Thyroid gland (tissue), 4 donors: ENCODE data around the gene BHLHA9.

Experiments used
- CTCF ChIP-seq, 6 experiments: fragments of 200-600 bp in 3 of 6; fragments of 450-650 bp in 3 of 6; sonication (generic) in 3 of 6; IDR thresholded peaks; one replicate each; pipeline ENCODE4 v1.5.1; 2016 to 2019; ENCODE audit warnings: antibody characterized with exemption in 6 of 6, mild to moderate bottlenecking in 2 of 6, inconsistent platforms in 1 of 6, moderate library complexity in 1 of 6
- POLR2A ChIP-seq, 2 donors: fragments of 450-650 bp; IDR thresholded peaks; one replicate each; pipeline ENCODE4 v1.6.1; 2017; ENCODE audit warnings: antibody characterized with exemption in 2 of 2, mild to moderate bottlenecking in 2 of 2, moderate library complexity in 1 of 2

GRCh38 chr17:1289695-1290094 is 19.5 kb downstream of the BHLHA9 start:
- TF ChIP-seq CTCF (IDR thresholded peaks at IDR 0.05) = no peak
- no peak for TF ChIP-seq POLR2A (IDR thresholded peaks at IDR 0.05)
